ENCODE measurements around the gene DENND6B. TPM values are rescaled to one million over a fixed set of nuclear protein-coding genes. Genes with fewer than 3 reads are reported as not detected.

DENND6B gene
- polyA plus RNA-seq, 3 donors = 11.9 to 21.1 (median 16.8) TPM

DNA sequence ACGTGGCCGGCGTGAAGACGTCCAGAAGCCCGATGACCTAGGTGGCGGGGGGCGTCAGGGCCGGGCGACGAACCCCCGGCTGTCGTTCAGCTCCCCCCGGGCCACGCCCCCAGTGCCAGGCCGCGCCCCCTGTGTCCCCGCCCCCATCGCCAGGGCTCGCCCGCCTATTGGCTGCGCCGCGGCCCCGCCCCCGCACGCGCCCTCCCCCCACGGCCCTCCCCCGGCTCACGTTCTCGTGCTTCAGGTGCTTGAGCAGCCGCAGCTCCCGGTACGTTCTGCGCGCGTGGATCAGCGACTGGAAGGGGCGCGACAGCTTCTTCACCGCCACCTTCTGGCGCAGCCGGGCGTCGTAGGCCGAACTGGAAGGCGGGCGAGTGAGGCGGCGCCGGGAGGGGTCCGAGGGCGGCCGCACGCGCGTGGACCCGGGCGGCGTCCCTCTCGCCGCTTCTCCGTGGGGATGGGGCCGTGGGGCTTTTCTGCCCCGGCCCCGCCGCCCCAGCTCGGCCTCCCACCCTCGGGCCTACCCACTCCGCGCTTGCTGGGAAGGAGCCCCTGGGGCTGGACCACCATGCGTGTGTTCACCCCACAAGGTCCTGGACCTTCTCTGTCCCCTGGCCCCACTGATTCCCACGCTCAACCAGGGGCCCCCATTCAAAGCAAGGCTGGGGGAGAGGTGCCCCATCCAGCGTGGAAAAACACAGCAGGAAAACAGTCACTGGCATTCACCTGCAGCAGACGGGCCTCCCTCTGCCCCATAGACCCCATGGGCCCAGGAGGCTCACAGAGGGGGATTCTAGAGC, 59.0 kb downstream of the DENND6B start:
- no peak for DNase-seq (ENCODE audit: extremely low read depth in 1 of 11, low read depth in 9 of 11, low spot score in 4 of 11)

DNA sequence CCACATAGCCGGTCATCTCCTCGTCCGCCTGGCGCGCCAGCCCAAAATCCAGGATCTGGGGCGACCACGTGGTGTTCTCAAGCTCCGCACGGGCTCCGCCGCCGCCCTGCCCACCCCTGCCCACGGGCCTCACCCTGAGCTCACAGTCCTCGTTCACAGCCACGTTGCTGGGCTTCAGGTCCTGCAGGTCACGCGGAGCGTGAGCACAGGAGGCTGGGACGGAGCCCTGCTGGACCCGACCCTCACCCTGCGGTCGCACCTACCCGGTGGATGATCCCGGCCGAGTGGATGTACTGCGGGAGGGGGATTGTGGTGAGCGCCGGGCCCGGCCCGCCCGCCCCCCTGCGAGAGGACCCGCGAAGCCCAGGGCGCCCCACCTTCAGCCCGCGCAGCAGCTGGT, 59.8 kb downstream of the DENND6B start:
- DNase-seq (ENCODE audit: extremely low read depth in 1 of 11, low read depth in 9 of 11, low spot score in 4 of 11) = no peak

DNA sequence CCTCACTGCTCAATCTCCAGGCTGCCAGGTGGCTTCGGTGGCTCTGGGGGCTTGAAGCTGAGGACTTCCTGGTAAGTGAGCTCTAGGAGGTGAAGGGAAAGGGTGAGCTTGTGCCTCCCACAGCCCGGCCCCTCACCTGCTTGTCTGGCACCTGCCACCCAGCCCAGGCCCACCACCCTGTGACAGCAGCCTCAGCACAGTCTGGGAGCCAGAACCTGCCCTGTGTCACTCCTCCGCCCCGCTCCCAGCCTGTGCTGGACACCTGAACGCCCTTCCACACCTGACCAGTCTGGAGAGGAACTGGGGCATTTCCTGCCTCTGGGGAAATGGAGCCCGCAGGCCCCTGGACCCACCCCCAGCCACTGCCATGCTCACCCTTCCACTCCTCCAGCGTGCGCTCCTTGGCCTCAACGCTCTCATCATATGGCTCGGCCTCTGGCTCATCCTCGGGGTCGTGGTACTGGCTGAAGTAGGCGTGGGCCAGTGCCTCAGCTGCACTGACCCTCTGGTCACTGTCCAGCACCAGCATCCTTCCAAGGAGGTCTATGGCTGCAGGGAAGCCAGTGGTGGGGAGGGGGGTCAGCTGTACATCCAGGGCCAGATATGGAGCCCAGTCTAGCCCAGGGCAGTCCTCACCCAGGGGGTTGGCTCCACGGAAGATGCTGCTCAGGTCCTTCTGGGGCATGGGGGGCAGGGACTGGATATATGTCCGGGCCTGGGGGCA, 61.7 kb downstream of the DENND6B start:
- no peak for DNase-seq (ENCODE audit: extremely low read depth in 1 of 11, low read depth in 9 of 11, low spot score in 4 of 11)

DNA sequence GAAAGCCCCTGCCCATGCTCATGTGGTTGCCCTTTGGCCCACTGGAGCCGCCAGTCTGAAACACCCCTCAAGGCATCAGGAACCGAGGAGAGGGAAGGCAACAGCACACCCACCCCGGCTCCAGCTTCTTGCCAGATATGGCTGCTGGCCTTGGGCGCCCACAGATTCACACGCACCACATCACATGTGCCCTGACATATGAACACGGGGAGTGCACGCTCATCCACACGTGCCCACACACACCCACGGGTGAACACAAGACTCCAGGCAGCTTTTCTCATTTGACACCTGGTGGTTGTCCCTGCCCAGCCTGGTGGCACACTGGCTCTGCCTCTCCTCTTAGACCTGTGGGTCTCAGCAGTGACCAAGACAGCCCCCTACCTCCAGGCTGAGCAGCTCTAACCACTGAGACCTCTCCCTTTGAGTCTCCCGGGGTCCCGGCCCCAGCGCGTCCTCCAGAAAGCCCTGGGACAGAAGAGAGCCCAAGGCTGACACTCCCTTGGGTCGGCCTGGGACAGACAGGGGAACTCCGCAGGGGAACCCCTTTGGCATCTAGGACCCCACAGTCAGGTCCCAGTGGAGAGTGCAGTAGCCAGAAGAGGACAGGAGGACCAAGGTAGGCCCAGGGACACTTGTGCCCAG, 62.6 kb downstream of the DENND6B start:
- no peak for DNase-seq (ENCODE audit: extremely low read depth in 1 of 11, low read depth in 9 of 11, low spot score in 4 of 11)

DNA sequence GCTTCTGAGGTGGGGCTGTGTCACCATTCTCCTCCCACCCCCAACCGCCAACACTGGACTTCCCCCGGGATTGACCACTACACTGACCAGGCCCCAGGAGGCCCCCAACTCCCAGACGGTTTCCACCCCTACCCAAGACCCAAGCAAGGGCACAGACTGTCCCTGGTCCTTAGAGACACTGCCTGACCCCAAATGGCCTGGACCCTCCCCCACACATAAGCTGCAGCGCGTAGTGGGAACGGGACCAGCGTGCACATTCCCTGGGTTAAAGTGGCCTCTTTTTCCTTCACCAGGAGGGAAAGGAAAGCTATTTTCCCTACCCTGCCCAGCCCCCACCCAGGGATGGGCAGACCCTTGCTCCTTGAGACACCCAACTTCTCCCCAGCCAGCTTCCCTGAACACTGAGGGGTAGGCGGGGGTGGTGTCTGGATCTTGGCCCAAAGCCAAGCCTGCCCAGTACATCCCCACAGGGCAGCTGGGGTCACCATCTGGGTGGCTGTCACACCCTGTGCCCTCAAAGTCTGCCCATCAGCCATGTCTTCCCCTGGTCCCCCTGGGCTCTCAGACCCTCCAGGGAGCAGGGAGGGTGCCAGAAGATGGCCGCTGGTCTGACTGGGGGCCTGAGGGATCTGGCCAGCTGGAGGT, 63.7 kb downstream of the DENND6B start:
- DNase-seq (ENCODE audit: extremely low read depth in 1 of 11, low read depth in 9 of 11, low spot score in 4 of 11) = no peak

DNA sequence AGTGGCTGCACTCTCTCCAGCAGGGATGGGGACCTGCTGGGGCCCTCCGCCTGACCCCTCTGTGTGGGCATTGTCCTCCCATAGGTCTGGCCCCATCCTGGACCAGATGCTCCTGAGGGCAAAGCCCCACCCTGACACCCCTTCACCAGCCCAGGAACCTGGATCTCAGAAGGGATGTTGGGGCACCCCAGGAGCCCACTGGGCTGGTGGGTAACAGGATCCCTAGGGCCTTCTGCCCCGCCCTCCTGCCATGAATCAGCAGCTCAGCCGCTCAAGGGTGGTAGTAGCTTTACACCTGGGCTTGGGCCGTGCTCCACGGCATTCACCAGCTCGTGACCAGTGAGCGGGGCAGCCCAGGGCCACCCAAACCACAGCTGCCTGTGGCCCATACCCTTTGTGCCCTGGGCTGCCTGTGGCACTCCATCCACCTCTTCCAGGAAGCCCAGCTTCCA, 64.3 kb downstream of the DENND6B start:
- DNase-seq (ENCODE audit: extremely low read depth in 1 of 11, low read depth in 9 of 11, low spot score in 4 of 11) = no peak

DNA sequence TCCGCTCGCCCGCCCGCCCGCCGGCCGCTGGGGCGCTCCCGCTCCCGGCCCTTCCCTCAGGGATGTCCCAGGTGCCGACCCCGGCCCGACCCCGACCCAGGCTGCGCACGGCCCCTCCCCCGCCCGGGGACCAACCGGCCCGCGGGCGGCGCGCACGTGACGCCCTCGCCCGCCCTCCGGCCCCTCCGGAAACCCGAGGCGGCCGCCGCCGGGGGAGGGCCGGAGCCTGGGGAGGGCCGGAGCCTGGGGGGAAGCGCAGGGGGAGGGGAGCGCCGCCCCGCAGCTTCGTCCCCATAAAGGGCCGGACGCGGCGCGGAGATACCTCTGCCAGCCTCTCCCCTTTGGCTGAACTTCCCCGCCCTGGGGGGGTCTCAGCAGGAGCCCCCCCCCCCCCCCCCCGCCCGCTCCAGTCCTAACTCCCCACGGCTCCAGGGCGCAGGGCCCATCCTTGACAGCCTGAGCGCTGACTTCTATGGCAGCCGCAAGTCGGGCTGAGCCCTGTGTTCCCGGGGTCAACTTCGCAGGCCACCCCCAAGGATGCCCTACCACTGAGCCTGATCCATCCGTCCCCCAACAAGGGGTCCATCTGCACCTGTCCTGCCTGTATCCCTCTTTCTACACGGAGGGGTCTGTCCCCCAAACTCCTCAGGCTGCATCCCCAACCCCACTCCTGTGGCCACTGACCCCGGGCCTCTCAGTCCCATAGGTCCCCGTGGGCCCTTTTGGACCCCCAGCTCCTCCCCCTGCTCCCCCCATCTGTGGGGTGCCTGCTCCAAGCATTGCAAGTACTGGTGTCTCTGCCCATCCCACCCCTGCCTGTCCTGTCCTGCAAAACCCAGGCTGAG, 65.0 kb downstream of the DENND6B start, which contains the start of gene MAPK12:
MAPK12 (minus strand) TSS at position 69 of the 845 bp plus-strand sequence. CDS start 174 bp downstream, outside the sequence.
- no peak for DNase-seq (ENCODE audit: extremely low read depth in 1 of 11, low read depth in 9 of 11, low spot score in 4 of 11)

DNA sequence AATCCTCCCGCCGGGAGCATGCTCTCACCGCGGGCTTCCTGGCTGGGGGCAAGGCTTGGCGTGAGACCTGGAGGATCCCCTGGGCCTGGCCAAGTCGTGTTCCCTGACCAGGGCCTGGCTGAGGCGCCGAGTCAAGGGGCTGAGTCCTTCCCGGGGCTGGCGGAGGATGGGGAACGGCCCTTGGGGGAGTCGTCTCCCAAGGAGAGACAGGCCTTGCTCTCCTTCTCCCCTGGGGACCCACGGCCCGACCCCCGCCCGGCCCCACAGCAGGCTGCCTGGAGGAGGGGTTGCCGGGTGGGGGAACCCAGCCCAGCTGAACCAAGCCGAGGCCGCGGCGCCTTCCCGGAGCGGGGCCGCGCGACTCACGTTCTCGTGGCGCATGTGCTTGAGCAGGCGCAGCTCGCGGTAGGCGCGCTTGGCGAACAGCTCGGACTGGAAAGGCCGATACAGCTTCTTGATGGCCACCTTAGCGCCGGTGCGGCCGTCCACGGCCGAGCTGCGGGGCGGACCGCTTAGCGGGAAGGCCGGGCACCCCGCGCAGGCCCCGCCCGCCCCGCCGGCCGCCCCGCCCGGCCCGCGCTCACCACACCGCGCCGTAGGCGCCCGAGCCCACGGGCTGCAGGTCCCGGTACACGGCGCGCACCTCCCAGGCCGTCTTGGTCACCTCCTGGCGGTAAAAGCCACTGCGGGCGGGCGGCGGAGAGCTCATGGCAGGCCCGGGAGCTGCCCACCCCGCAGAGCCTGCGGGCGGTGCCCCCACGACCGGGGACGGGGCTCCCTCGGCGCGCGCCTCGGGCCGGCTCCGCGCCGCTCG, 65.8 kb downstream of the DENND6B start:
- no peak for DNase-seq (ENCODE audit: extremely low read depth in 1 of 11, low read depth in 9 of 11, low spot score in 4 of 11)

DNA sequence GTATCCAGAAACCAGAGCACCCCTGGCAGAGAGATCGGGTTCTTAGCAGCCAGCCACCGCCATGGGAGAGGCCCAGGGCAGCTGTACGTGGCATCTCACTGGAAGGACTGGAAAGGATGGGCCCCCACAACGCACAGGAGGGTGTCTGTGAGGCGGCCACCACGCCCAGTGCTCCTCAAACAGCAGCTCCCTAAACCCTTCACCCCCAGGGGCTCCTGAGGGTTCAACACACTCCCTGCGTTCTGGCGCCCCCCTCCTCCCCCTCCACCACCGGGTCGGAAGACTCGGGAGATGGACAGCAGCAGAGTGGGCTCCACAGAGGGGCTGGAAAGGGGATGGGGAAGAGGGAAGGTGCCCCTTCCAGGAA, 66.4 kb downstream of the DENND6B start:
- no peak for DNase-seq (ENCODE audit: extremely low read depth in 1 of 11, low read depth in 9 of 11, low spot score in 4 of 11)

DNA sequence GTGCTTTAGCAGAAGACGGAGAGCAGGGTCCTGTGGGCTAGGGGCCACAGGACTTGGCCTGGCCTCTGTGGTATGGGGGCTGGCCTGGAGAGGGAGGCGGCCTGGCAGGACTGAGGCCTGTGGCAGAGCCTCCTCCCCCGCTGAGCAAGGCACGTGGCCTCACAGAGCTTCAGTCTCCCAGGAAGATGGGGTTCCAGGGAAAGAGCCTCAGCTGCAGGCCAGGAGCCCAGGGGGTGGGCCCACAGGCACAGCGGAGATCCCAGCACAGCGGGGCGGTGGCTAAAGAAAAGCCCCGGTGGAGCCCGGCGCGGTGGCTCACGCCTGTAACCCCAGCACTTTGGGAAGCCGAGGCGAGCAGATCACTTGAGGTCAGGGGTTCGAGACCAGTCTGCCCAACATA, 67.5 kb downstream of the DENND6B start:
- no peak for DNase-seq (ENCODE audit: extremely low read depth in 1 of 11, low read depth in 9 of 11, low spot score in 4 of 11)

Other genes starting within 250 kb of the DENND6B start
- 1 to 10 TPM in 2 of 3 donors, under 1 TPM in 1; 0.77 to 1.4 (median 1.3) TPM for gene MLC1, start 241.6 kb downstream of the DENND6B start, polyA plus RNA-seq (ENCODE audit: insufficient read length in 3 of 3)
- 1 to 10 TPM in 1 of 3 donors, under 1 TPM in 2; 0.58 to 1.3 (median 0.78) TPM for gene MOV10L1, start 237.0 kb downstream of the DENND6B start, polyA plus RNA-seq (ENCODE audit: insufficient read length in 3 of 3)
- 1 to 10 TPM; 1.3 to 2.2 (median 1.5) TPM for gene PANX2, start 156.3 kb downstream of the DENND6B start, polyA plus RNA-seq (ENCODE audit: insufficient read length in 3 of 3)
- 10 to 100 TPM; 17.5 to 31.3 (median 29.6) TPM for gene TRABD, start 141.1 kb downstream of the DENND6B start, polyA plus RNA-seq (ENCODE audit: insufficient read length in 3 of 3)
- gene SELENOO, start 126.0 kb downstream of the DENND6B start, polyA plus RNA-seq (ENCODE audit: insufficient read length in 3 of 3) = 10 to 100 TPM; 16.9 to 31.1 (median 24.0) TPM
- gene TUBGCP6, start 82.0 kb downstream of the DENND6B start, polyA plus RNA-seq (ENCODE audit: insufficient read length in 3 of 3) = 10 to 100 TPM; 30.5 to 48.2 (median 40.1) TPM
- 10 to 100 TPM; 17.1 to 34.3 (median 27.7) TPM for gene HDAC10, start 75.7 kb downstream of the DENND6B start, polyA plus RNA-seq (ENCODE audit: insufficient read length in 3 of 3)
- gene MAPK12, start 65.3 kb downstream of the DENND6B start, polyA plus RNA-seq (ENCODE audit: insufficient read length in 3 of 3) = 10 to 100 TPM; 11.5 to 18.9 (median 17.5) TPM
- gene MAPK11, start 56.6 kb downstream of the DENND6B start, polyA plus RNA-seq (ENCODE audit: insufficient read length in 3 of 3) = 10 to 100 TPM in 1 of 3 donors, 1 to 10 TPM in 2; 6.7 to 10.1 (median 8.9) TPM
- gene PLXNB2, start 19.4 kb downstream of the DENND6B start, polyA plus RNA-seq (ENCODE audit: insufficient read length in 3 of 3) = 100 to 1,000 TPM; 187 to 248 (median 239) TPM
- gene PPP6R2, start 16.3 kb upstream of the DENND6B start, polyA plus RNA-seq (ENCODE audit: insufficient read length in 3 of 3) = 10 to 100 TPM; 34.4 to 58.1 (median 44.6) TPM
- 10 to 100 TPM; 28.4 to 46.4 (median 45.6) TPM for gene SBF1, start 148.0 kb upstream of the DENND6B start, polyA plus RNA-seq (ENCODE audit: insufficient read length in 3 of 3)
- 1 to 10 TPM; 3.8 to 6.9 (median 4.6) TPM for gene ADM2, start 154.5 kb upstream of the DENND6B start, polyA plus RNA-seq (ENCODE audit: insufficient read length in 3 of 3)
- gene MIOX, start 159.8 kb upstream of the DENND6B start, polyA plus RNA-seq (ENCODE audit: insufficient read length in 3 of 3) = 10 to 100 TPM in 1 of 3 donors, 1 to 10 TPM in 2; 2.4 to 13.6 (median 3.0) TPM
- gene LMF2, start 180.7 kb upstream of the DENND6B start, polyA plus RNA-seq (ENCODE audit: insufficient read length in 3 of 3) = 10 to 100 TPM; 30.3 to 58.1 (median 56.0) TPM
- gene NCAPH2, start 181.2 kb upstream of the DENND6B start, polyA plus RNA-seq (ENCODE audit: insufficient read length in 3 of 3) = 10 to 100 TPM; 39.6 to 53.9 (median 50.3) TPM
- gene SCO2, start 198.6 kb upstream of the DENND6B start, polyA plus RNA-seq (ENCODE audit: insufficient read length in 3 of 3) = 1 to 10 TPM; 1.0 to 5.2 (median 1.9) TPM
- 1 to 10 TPM; 1.4 to 3.0 (median 1.9) TPM for gene TYMP, start 203.0 kb upstream of the DENND6B start, polyA plus RNA-seq (ENCODE audit: insufficient read length in 3 of 3)
- gene KLHDC7B, start 218.9 kb upstream of the DENND6B start, polyA plus RNA-seq (ENCODE audit: insufficient read length in 3 of 3) = under 1 TPM; 0.10 to 0.50 (median 0.15) TPM
- under 1 TPM in 2 of 3 donors, not detected in 1; 0.23 to 0.47 TPM for gene SYCE3, start 235.9 kb upstream of the DENND6B start, polyA plus RNA-seq (ENCODE audit: insufficient read length in 3 of 3)

Data from renal cortex interstitium (tissue), 11 donors.